ENCODE results near the gene FZD10.

DNA sequence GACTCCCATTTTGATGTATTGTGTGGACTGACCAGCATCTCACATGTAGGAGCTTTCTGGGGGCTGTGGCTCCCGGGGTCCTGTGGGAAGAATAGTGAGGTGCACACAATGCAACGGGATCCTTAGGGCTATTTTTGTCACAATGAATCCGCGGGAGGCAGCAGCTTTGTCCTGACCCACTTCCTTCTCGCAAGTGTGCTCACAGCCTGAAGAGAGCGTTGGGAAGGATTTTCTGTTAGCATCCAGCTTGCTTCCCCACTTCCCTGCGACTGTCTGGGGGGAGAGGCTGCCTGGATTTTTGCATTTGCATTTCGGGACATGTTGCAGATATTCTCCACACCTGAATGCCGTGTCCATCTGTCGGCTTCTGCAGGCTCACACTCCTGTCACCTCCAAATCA is 31.9 kb downstream of the FZD10 start:
- TF ChIP-seq PATZ1 (CRISPR knock-in tag; IDR thresholded peaks at IDR 0.05; ENCODE audit: borderline replicate concordance) (no peak), ESRRG (CRISPR knock-in tag; IDR thresholded peaks at IDR 0.05) (no peak), ZC3H10 (CRISPR knock-in tag; IDR thresholded peaks at IDR 0.05) (no peak), TOX (CRISPR knock-in tag; IDR thresholded peaks at IDR 0.05; ENCODE audit: borderline replicate concordance) (no peak), ARNTL (CRISPR knock-in tag; IDR thresholded peaks at IDR 0.05; ENCODE audit: borderline replicate concordance, low read depth) (no peak), ZNF565 (CRISPR knock-in tag; conservative IDR thresholded peaks at IDR 0.05; ENCODE audit: low read depth) (no peak), BACH2 (CRISPR knock-in tag; IDR thresholded peaks at IDR 0.05; ENCODE audit: borderline replicate concordance) (no peak)
- TF ChIP-seq, protein P1, sequence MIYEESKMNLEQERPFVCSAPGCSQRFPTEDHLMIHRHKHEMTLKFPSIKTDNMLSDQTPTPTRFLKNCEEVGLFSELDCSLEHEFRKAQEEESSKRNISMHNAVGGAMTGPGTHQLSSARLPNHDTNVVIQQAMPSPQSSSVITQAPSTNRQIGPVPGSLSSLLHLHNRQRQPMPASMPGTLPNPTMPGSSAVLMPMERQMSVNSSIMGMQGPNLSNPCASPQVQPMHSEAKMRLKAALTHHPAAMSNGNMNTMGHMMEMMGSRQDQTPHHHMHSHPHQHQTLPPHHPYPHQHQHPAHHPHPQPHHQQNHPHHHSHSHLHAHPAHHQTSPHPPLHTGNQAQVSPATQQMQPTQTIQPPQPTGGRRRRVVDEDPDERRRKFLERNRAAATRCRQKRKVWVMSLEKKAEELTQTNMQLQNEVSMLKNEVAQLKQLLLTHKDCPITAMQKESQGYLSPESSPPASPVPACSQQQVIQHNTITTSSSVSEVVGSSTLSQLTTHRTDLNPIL (CRISPR knock-in tag; IDR thresholded peaks at IDR 0.05; ENCODE audit: low read depth) = no peak

Data from SK-N-SH treated with all-trans-retinoic acid at 6 μM for 48 hours (cell line).